NCI-H446 treated with DMSO at 0.1 percent for 48 hours (cell line): Measurements from ENCODE around the gene XIRP1.
"Not testable (repeated sequence)": the region's sequence is repeated elsewhere in the genome, so short reads cannot be mapped to it uniquely, and the experiment has no call there.

ENCODE experiments used
- DNase-seq: peaks from one replicate; lab custom pipeline; 2025; lab: John Stamatoyannopoulos, UW

The XIRP1 gene

GRCh38 chr3:39192490-39193092 lies at the start of gene XIRP1:
TSS of gene XIRP1 (minus strand) at chr3:39192595. CDS start at chr3:39189445, 3,150 bp downstream.
- no peak for DNase-seq

GRCh38 chr3:39241561-39241960 lies 49.2 kb upstream of the XIRP1 start:
- no peak for DNase-seq

- no peak for DNase-seq
Observed at GRCh38 chr3:39237027-39237426, 44.6 kb upstream of the XIRP1 start.

- DNase-seq = no peak
Observed at GRCh38 chr3:39234651-39235050, 42.3 kb upstream of the XIRP1 start.

GRCh38 chr3:39232859-39233258 lies 40.5 kb upstream of the XIRP1 start:
- DNase-seq = no peak

- DNase-seq = no peak
Observed at GRCh38 chr3:39230453-39230852, 38.1 kb upstream of the XIRP1 start.

- DNase-seq = no peak
Observed at GRCh38 chr3:39228496-39228895, 36.1 kb upstream of the XIRP1 start.

- not testable (repeated sequence) for DNase-seq
Observed at GRCh38 chr3:39227596-39227995, 35.2 kb upstream of the XIRP1 start.

GRCh38 chr3:39226106-39226741 lies 33.8 kb upstream of the XIRP1 start:
- no peak for DNase-seq

- no peak for DNase-seq
Observed at GRCh38 chr3:39224288-39224687, 31.9 kb upstream of the XIRP1 start.

- DNase-seq = no peak
Observed at GRCh38 chr3:39222939-39223338, 30.5 kb upstream of the XIRP1 start.

- DNase-seq = no peak
Observed at GRCh38 chr3:39222462-39222861, 30.1 kb upstream of the XIRP1 start.

- DNase-seq = no peak
Observed at GRCh38 chr3:39221141-39221530, 28.7 kb upstream of the XIRP1 start.

- no peak for DNase-seq
Observed at GRCh38 chr3:39220407-39221140, 28.2 kb upstream of the XIRP1 start.

GRCh38 chr3:39219702-39220101 lies 27.3 kb upstream of the XIRP1 start:
- DNase-seq = no peak

GRCh38 chr3:39216176-39216790 lies 23.9 kb upstream of the XIRP1 start:
- DNase-seq = no peak

- DNase-seq = no peak
Observed at GRCh38 chr3:39213613-39214012, 21.2 kb upstream of the XIRP1 start.

- no peak for DNase-seq
Observed at GRCh38 chr3:39212665-39213064, 20.3 kb upstream of the XIRP1 start.

GRCh38 chr3:39211332-39212130 lies 19.1 kb upstream of the XIRP1 start:
- DNase-seq = no peak

GRCh38 chr3:39210078-39210477 lies 17.7 kb upstream of the XIRP1 start:
- DNase-seq = no peak

- DNase-seq = no peak
Observed at GRCh38 chr3:39209329-39209970, 17.1 kb upstream of the XIRP1 start.
